HG03575 (cell line): ENCODE results near the gene SRSF3.

Experiments
- ATAC-seq: cut with Tn5 transposase; IDR thresholded peaks from one replicate; pipeline ENCODE4 v1.9.1; 2021; ENCODE audit not compliant: unreplicated experiment, insufficient number of reproducible peaks, low FRiP score; ENCODE audit errors: extremely low read depth

SRSF3 gene

DNA sequence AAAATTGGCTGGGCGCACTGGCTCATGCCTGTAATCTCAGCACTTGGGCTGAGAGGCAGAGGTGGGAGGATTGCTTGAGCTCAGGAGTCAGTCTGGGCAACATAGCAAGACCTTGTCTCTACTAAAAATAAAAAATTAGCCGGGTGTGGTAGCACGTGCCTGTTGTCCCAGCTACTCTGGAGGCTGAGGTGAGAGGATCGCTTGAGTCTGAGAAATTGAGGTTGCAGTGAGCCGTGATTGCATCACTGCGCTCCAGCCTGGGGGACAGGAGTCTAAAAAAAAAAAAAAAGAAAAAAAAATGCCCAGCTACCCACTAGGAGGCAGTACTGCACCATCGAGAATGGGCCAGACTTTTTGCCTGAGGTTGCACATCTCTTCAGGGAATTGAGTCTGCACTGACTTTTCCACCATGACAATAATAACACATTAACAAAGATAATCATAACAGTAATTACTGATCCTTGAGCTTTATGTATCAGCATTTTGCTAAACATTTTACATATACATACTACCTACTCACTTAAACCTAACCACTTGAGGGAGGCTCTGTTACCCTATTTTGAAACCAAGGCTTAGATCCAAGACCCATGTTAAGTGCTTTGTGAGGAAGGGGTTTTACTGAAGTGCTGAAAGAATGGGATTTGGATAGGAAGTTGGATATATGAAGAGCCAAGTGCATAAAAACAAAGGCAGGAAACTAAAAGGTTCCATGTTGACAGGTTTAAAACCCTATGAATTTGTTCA is 21.0 kb downstream of the SRSF3 start:
- ATAC-seq = no peak

DNA sequence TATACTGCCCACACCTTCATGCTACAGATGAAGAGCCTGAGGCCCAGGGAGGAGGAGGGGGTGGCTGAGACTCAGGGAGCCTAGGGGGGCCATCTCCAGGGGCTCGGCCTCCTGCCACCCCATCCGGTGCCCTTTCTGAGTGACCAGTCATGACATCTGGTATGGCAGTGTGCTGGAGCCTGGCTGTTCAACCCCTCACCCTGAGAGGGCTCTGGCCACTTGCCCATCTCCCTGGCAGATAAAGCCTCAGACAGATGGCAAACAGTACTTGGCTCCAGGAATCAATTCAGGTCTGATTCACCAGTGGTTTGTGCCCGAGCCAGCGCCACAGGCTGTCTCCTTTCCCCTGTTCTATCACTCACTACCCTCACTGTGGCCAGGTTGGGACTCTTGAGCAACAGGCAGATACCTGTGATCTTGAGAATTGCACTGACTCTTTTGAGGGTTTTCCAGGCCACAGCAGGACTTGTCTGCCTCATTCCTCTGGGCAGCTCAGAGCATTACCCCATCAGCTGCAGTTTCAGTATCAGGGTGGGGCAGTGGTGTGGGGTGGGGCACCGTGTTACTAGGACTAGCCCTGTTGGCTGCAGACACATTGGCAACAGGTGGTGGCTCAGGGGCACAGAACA is 22.8 kb downstream of the SRSF3 start:
- no peak for ATAC-seq

DNA sequence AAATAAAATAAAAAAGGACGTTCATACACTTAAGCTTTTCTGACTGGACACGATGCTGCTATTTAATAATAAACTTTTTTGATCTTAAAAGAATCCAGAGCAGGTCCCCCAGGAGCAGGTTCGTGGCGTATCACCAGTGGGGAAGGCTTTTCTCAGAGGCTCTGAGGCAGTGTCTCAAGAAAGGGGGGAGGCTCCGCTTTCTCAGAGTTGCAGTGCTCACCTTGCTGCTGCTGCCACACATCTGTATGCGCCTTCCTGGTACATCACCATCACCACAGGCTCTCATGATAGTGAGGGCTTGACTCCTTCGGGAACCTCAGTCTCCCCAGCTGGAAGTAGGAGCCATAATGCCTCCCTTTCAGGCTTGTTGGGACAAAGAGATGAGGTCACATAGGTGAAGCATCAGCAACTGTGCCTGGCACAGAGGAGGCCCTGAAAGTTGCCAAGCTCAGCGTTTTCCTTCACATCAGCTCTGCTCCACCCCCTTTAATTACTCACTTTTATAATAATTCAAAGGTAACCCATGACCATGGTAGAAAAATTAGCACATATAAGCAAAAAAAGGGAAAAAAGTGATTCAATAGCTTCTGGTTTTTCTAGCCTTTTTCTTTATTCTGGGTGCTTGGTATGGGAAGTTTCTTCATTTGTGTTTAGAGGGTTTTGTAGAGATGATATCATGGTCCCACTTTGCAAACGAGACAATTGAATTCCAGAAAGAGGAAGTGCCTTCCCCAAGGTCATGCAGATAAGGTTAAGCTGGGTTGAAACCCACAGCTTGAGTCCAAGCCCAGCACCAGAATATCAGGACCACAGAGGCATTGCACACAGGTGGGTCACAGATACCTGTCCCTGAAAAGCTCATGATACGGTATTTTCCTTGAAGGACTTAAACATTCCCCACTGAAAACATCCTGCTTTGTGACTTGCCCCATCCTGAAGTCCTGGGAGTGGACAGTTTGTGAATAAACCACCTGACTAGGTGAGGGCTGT is 24.5 kb downstream of the SRSF3 start:
- ATAC-seq = no peak

DNA sequence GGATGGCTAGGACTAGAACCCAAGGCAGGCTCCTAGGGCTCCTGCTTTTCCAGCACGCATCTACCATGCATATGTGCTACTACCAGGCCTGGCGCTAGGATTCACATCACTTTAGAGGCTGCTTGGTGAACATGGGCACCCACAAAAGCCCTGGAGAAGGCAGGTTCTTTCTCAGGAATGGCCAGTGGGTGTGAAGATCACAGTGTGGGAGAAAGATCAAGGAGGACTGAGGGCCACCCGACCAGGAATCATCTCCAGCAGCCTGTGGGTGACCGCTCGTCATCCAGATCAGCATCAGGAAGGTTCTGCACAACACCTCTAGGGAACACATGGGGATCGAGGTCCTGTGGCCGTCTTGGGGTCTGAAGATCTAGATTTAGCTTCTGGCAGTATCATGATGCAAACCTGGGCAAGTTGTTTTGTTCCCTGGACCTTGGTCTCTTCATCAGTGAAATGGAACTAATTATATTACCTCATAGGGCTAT is 27.3 kb downstream of the SRSF3 start:
- ATAC-seq = no peak

DNA sequence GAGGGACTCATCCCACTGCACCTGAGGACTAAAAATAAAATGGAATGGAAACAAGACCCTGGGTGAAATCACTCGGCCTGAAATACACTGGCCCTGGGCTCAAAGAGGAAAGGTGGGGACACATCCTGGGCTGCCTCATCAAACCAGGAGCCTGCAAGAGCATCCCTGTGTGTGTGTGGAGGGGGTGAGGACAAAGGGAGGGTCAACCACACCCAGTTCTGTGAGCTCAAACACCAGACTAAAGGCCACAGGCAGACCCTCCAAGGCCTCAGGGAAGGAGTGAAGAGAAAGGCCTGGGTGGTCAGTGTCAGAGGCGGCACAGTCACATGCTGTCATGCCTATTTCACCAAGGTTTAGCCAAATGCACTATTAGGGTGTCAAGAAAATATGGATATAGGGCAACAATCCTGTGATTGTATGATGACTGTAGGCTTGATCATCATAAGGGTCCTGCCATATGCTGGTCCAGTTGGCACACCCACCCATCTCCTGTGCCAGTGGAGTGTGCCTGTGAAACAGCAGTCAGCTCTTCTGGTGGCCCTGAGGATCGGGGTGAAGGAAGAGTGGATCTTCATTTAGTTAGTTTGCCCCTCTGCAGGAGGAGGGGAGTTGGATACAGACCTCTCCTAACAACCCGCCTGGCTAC is 28.9 kb downstream of the SRSF3 start:
- no peak for ATAC-seq

DNA sequence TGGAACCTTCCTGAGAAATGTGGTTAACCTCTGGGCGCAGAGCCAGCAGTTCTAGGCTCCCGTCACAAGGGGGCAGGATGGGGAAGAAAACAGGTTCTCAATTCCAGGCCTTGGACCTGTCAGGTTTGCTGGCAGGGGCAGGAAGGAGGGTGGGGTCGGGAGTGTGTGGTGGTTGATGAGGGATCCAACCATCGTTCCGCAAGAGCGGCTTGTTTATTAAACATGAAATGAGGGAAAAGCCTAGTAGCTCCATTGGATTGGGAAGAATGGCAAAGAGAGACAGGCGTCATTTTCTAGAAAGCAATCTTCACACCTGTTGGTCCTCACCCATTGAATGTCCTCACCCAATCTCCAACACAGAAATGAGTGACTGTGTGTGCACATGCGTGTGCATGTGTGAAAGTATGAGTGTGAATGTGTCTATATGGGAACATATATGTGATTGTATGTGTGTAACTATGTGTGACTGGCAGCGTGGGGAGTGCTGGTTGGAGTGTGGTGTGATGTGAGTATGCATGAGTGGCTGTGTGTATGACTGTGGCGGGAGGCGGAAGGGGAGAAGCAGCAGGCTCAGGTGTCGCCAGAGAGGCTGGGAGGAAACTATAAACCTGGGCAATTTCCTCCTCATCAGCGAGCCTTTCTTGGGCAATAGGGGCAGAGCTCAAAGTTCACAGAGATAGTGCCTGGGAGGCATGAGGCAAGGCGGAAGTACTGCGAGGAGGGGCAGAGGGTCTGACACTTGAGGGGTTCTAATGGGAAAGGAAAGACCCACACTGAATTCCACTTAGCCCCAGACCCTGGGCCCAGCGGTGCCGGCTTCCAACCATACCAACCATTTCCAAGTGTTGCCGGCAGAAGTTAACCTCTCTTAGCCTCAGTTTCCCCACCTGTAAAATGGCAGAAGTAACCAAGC is 29.6 kb downstream of the SRSF3 start:
- ATAC-seq = no peak

DNA sequence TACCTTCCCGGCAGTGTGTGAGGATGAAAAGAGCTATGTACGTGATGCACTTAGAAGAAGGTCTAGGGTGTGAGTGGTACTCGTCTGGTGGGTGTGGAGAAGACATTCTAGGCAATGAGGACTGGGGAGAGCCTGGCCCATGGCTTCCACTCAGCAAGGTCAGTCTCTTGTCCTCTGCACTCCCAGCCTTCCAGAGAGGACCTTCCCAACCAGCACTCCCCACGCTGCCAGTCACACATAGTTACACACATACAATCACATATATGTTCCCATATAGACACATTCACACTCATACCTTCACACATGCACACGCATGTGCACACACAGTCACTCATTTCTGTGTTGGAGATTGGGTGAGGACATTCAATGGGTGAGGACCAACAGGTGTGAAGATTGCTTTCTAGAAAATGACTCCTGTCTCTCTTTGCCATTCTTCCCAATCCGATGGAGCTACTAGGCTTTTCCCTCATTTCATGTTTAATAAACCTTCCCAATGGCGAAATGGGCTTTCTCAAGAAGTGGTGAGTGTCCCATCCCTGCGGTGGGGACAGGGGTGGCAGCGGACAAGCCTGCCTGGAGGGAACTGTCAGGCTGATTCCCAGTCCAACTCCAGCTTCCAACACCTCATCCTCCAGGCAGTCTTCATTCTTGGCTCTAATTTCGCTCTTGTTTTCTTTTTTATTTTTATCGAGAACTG is 30.4 kb downstream of the SRSF3 start:
- no peak for ATAC-seq

DNA sequence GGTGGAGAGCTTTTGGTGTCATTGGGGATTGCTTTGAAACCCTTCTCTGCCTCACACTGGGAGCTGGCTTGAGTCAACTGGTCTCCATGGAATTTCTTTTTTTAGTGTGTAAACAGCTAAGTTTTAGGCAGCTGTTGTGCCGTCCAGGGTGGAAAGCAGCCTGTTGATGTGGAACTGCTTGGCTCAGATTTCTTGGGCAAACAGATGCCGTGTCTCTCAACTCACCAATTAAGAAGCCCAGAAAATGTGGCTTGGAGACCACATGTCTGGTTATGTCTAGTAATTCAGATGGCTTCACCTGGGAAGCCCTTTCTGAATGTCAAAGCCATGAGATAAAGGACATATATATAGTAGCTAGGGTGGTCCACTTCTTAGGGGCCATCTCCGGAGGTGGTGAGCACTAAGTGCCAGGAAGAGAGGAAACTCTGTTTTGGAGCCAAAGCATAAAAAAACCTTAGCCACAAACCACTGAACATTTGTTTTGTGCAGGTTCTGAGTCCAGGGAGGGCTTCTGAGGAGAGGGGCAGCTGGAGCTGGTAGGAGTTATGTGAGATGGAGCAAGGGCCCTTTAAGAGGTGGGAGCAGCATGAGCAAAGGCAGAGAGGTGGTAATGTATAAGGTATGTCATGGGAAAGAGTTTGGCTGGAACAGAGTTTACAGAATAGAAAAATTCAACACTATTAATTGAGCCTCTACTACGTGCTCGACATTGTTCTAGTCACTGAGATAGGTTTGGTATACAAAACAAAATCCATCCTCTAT is 31.2 kb downstream of the SRSF3 start:
- no peak for ATAC-seq

DNA sequence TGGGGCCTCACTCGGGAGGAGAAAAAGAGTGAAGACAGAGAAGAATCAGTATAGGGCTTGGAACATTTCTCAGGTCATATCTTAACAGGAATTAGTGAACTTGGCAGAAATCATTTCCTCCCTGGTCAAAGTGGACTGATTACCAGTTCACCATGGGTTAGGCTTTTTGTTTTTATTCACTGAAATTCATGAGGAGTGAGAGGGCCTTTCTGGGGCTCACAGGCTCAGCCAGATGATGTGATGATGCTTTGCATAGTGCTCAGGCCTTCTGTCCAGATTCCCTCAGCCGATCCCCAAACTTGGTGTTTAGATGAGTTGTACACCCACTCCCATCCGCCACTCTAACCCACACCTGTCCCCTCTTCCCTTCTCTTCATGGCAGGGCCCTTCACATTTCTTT is 32.5 kb downstream of the SRSF3 start:
- ATAC-seq = no peak

DNA sequence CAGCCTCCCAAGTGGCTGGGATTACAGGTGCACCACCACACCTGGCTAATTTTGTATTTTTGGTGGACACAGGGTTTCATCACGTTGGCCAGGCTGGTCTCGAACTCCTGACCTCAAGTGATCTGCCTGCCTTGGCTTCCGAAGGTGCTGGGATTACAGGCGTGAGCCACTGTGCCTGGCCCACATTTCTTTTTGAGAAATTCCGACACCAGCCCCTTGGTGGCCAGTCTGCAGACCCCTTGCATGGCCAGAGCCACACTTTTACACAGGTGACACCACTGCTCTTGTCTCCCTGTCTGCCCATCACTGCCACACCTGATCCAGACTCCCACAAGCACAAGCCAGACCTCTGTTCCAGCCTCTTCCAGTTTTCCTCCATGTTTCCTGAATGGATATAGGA is 33.0 kb downstream of the SRSF3 start:
- ATAC-seq = no peak

DNA sequence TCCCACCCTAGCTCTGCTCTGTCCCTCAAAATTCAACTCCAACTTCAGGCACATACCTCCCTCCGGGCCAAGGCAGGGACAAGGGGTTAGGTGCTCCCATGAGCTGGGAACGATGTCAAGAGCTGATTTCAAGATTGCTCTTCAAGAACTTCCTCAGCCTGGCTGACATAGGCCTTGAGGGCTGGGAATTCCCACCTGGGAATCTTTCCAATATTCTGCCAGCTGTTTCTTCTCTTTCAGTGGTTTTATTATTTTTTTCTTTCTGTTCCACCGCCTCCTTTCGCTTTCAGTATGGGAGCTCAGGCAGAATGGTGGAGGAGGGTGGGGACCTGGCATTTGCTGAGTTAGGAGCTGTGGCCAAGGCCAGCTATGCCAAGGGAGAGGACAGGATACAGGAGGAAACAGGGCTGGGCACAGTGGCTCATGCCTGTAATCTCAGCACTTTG is 33.7 kb downstream of the SRSF3 start:
- ATAC-seq = no peak

DNA sequence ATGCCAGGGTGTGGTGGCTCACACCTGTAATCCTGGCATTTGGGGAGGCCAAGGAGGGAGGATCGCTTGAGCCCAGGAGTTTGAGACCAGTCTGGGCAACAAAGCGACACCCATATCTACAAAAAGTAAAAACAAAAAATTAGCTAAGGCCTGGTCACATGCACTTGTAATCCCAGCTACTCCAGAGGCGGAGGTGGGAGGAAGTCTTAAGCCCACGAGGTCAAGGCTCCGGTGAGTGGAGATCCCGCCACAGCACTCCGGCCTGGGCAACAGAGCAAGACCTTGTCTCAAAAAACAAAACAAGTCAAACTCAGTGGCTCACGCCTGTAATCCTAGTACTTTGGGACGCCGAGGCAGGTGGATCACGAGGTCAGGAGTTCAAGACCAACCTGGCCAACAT is 35.6 kb downstream of the SRSF3 start:
- ATAC-seq = no peak

DNA sequence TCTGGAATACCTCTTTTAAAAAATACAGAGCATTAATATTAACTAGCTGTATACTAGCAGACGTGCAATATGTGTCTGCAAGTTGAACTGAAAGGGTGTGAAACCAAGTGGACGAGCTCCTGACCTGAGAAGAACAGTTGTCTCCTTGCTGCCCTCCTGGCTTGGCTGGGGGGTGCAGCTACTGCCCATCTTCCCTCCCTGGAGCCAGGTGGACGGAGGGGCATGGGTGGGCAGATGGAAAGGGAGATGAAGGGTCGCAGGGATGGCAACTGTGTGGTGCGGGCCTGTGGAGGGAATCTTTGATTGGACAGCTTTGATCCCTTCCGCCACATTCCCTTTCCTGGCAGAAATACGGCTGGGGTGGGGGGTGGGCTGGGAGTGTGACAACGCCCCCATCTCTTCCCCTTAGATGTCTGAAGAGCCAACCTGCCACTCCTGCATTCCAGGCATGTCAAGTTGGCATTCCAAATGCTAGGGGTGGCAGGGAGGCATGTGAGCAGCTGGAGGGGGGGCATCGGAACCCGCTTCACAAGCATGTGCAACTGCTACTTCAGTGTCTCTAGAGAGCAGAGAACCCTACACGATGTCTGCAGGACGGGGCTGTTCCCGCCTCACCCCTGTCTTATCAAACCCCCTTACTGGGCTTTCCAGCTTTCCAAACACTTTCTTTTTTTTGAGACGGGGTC is 37.3 kb downstream of the SRSF3 start:
- ATAC-seq = no peak

DNA sequence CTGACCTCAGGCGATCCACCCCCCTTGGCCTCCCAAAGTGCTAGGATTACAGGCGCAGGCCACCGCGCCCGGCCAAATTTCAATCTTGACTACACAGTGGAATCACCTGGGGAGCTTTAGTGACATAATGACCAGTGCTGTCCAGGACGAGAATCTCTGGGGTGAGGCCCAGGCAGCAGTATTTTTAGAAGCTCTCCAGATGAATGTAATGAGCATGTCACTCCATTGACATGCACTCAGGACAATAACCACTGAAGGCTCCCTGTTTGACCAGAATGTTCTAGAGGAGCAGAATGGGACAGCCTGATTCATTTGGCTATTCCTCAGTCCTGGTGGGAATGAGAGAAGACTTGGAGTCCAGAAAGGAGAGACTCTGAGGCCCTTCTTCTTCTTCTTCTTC is 39.2 kb downstream of the SRSF3 start:
- ATAC-seq = no peak

DNA sequence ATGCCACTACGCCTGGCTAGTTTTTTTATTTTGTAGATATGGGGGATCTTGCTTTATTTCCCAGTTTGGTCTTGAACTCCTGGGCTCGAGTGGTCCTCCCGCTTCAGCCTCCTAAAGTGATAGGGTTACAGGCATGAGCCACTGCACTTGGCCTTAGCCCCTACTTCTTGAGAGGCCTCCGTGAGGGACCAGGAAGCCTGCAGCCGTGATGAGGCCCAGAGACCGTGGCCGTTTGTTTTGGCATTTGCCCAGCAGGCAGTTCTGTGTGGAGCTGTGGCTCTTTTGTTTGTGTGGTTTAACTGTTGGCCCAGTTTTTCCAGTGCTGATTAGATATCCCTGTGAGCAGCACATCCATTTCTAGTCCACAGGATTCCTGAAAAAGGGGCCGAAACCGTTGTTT is 39.8 kb downstream of the SRSF3 start:
- no peak for ATAC-seq

DNA sequence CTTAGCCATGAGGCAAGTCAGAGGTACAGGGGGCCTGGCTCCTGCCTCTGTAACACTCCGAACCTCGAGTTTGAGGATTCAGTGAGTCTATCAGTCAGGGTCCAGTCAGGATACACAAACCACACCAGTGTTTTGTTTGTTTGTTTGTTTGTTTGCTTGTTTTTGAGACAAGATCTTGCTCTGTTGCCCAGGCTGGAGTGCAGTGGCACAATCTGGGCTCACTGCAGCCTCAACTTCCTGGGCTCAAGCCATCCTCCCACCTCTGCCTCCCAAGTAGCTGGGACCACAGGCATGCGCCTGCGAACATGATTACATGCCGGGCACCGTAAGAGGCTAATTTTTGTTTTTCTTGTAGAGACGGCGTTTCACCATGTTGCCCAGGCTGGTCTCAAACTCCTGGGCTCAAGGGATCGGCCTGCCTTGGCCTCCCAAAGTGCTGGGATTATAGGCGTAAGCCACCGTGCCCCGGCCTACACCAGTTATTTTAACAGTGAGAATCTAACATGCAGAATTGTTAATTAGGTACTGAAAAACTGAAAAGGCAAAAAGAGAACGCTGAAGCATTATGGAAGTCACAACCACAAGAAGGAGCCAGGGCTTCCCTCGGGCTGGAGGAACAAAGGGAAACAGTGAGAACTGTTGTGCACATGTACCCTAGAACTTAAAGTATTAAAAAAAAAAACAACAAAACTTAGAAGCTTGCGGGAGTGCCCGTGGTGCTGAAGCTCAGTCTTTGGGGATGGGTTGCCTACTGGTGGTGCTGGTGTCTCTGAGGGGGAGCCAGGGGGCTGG is 40.4 kb downstream of the SRSF3 start:
- no peak for ATAC-seq
